Upper lobe of left lung (tissue), 4 donors: ENCODE measurements around the gene ANKRD24.

Source experiments
- EP300 ChIP-seq, 4 donors: sonication (generic); formaldehyde crosslinking; IDR thresholded peaks; one replicate each; pipeline ENCODE4 v1.5.1; 2017; ENCODE audit warnings: antibody characterized with exemption in 4 of 4, control low read depth in 2 of 4
- POLR2AphosphoS5 ChIP-seq, 2 donors: sonication (generic); formaldehyde crosslinking; IDR thresholded peaks; one replicate each; pipeline ENCODE4 v1.5.1; 2017; ENCODE audit warnings: antibody characterized with exemption in 2 of 2
- TF ChIP-seq, protein P1 (sequence below), 6 experiments: fragments of 450-650 bp in 4 of 6; fragments of 200-600 bp in 2 of 6; sonication (generic) in 2 of 6; IDR thresholded peaks; one replicate each; pipeline ENCODE4 v1.5.1; 2016 to 2019; ENCODE audit warnings: antibody characterized with exemption in 6 of 6

DNA sequence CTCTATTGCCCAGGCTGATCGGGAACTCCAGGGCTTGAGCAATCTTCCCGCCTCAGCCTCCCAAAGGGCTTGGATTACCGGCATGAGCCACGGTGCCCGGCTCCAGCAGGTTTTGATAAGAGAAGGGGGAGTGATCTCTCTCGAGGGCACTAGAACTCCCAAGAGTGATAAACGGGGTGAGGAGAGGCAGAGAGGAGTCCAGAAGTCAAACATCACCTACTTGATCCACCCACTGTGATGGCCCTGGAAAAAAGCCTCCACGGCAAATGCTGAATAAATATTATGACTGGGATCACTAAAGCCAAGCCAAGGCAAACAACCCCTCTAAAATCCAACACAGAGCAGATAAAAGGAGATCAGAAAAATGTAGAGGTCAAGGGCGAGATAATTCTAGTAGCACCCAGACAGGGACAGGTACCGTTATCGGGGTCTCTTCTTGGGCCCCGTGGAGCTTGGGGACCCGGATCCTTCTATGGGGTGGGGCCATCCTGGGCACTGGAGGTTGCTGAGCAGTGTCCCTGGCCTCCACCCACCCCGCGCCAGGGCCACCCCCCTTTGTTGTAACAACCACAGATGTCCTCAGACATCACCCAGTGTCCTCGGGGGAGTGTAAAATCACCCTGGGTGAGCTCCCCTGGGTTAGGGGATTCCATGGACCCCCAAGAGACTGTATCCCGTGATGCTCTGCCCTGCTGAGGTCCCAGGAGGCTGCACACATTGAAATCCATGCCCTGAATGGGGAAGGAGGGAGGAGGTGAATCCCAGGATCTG, 32.8 kb upstream of the ANKRD24 start:
- TF ChIP-seq, protein P1, sequence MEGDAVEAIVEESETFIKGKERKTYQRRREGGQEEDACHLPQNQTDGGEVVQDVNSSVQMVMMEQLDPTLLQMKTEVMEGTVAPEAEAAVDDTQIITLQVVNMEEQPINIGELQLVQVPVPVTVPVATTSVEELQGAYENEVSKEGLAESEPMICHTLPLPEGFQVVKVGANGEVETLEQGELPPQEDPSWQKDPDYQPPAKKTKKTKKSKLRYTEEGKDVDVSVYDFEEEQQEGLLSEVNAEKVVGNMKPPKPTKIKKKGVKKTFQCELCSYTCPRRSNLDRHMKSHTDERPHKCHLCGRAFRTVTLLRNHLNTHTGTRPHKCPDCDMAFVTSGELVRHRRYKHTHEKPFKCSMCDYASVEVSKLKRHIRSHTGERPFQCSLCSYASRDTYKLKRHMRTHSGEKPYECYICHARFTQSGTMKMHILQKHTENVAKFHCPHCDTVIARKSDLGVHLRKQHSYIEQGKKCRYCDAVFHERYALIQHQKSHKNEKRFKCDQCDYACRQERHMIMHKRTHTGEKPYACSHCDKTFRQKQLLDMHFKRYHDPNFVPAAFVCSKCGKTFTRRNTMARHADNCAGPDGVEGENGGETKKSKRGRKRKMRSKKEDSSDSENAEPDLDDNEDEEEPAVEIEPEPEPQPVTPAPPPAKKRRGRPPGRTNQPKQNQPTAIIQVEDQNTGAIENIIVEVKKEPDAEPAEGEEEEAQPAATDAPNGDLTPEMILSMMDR (IDR thresholded peaks at IDR 0.05), result no peak
- no peak for TF ChIP-seq POLR2AphosphoS5 (IDR thresholded peaks at IDR 0.05)
- no peak for TF ChIP-seq EP300 (IDR thresholded peaks at IDR 0.05)
